ENCODE results near the gene FTH1.

DNA sequence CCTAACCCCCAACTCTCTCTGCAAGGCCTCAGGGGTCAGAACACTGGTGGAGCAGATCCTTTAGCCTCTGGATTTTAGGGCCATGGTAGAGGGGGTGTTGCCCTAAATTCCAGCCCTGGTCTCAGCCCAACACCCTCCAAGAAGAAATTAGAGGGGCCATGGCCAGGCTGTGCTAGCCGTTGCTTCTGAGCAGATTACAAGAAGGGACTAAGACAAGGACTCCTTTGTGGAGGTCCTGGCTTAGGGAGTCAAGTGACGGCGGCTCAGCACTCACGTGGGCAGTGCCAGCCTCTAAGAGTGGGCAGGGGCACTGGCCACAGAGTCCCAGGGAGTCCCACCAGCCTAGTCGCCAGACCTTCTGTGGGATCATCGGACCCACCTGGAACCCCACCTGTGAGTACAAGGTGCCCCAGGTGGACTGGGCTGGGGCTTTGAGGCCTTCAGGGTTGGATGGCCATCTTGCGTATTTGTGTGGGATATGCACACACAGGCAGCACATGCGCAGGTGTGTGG, 17.3 kb downstream of the FTH1 start, which contains the start of gene BEST1:
- TF ChIP-seq, protein P1, sequence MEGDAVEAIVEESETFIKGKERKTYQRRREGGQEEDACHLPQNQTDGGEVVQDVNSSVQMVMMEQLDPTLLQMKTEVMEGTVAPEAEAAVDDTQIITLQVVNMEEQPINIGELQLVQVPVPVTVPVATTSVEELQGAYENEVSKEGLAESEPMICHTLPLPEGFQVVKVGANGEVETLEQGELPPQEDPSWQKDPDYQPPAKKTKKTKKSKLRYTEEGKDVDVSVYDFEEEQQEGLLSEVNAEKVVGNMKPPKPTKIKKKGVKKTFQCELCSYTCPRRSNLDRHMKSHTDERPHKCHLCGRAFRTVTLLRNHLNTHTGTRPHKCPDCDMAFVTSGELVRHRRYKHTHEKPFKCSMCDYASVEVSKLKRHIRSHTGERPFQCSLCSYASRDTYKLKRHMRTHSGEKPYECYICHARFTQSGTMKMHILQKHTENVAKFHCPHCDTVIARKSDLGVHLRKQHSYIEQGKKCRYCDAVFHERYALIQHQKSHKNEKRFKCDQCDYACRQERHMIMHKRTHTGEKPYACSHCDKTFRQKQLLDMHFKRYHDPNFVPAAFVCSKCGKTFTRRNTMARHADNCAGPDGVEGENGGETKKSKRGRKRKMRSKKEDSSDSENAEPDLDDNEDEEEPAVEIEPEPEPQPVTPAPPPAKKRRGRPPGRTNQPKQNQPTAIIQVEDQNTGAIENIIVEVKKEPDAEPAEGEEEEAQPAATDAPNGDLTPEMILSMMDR (conservative IDR thresholded peaks at IDR 0.05; ENCODE audit: low read depth, low read length): no peak
- TF ChIP-seq EZH2 (IDR thresholded peaks at IDR 0.05; ENCODE audit: borderline replicate concordance, low read depth, low read length, poor library complexity, severe bottlenecking): no peak
